HCEC 1CT (cell line): ENCODE data around the gene SHLD2.
A peak's percentile ranks its signal among the peaks of the same experiment; 100 is the strongest.
"Not testable (repeated sequence)": the region's sequence is repeated elsewhere in the genome, so short reads cannot be mapped to it uniquely, and the experiment has no call there.

Experiments used
- DNase-seq: peaks from one replicate; pipeline ENCODE4 v3.0.0-alpha.2; 2017

The SHLD2 gene

DNA sequence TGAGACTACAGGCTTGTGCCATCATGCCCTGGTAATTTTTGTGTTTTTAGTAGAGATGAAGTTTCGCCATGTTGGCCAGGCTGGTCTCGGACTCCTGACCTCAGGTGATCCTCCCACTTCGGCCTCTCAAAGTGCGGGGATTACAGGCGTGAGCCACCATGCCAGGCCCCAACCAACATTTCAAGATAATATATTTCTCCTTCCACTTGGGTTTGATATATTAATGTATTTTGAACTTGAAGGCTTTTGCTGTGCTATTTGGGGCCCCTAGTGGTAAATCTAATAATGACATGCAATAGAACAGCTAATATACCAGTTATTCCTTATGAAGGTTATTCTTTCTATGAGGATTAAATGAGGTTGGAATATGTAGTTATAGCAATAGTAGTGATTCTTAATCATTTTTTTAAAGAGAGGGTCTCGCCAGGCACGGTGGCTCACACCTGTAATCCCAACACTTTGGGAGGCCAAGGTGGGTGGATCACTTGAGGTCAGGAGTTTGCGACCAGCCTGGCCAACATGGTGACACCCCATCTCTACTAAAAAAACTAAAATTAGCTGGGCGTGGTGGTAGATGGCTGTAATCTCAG lies 54.1 kb downstream of the SHLD2 start:
- DNase-seq, result not testable (repeated sequence)

DNA sequence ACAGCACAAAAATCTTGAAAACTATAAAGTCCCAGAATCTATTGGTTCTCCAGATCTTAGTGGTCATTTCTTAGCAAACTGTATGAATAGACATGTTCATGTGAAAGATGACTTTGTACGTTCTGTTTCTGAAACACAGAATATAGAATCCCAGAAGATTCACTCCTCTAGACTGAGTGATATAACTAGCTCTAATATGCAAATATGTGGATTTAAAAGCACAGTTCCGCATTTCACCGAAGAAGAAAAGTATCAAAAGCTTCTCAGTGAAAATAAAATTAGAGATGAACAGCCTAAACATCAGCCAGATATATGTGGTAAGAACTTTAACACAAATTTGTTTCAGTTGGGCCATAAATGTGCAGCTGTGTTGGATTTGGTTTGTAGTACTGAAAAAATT lies 56.5 kb downstream of the SHLD2 start:
- DNase-seq, result not testable (repeated sequence)

DNA sequence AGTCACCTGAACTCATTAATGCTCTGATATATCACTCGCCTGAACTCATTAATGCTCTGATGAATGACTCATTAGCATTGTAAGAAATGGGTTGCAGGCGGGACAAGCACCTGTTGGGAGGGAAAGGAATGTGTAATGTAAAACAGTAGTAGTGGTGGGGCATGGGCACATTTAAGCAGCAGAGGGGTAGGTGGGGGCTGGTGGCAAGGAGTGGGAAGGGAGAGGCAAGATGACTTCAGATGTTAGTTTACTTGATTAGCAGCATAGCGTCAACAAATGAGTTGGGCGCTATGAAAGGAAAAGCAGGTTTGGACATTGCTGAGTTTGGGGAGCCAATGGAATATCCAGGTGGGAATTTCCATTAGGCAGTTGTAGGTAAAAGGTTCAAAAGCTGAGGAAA lies 61.8 kb downstream of the SHLD2 start:
- DNase-seq, result not testable (repeated sequence)

DNA sequence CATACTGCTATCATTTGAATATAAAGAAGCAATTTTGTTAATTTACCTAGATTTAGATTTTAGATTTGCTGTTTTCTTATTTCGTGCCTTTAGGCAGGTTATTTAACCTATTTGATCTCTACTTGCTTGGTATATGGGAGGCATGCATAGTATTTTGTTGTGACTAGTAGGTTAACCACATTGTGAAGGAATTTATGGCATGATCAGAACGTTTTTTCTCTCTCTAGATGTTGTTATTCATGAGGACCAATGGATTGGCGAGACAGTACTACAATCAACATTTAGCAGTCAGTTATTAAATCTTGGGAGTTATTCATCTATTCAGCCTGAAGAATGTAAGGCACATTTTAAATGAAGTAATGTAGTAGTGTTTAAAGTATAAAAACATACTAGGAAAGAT lies 62.8 kb downstream of the SHLD2 start:
- peak; percentile 52 for DNase-seq

DNA sequence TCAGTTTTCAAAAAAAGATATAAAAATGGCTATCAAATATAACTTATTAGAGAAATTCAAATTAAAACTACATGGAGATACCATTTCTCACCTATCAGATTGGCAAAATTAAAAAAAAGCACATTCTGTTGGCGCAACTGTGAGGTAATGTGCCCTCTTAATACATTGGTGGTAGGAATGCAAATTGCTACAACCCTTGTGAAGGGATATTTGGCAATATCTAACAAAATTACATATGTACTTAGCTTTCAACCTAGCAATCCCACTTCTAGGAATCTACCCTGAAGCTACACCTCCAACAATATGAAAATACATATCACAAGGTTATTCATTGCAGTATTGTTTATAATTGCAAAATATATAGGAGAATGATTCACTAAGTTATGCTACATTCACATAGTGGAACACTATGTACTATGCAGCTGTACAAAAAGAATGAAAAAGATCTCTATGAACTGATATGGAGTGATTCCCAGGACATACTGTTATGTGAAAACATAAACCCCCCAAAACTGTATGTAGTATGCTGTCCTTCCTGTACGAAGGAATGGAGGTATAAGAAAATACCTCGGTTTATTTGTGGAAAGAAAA lies 67.8 kb downstream of the SHLD2 start:
- DNase-seq, result peak; percentile 44

DNA sequence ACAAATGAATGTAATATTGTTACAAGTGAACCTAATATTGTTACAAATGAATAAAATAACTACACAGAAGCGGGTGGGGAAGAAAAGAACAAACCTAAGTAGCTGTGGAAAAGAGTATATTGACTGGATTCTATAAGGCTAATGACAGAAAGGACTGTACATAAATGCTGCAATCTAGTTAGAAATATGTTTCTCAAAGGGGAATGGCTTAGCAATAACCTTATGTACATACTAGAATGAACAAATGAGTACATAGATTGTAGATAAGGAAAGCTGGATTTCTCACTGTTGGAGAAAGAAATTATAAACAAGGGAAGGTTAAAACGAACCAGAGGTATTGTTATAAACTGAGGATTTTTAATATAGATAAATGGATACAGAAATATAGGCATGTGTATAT lies 68.4 kb downstream of the SHLD2 start:
- not testable (repeated sequence) for DNase-seq

DNA sequence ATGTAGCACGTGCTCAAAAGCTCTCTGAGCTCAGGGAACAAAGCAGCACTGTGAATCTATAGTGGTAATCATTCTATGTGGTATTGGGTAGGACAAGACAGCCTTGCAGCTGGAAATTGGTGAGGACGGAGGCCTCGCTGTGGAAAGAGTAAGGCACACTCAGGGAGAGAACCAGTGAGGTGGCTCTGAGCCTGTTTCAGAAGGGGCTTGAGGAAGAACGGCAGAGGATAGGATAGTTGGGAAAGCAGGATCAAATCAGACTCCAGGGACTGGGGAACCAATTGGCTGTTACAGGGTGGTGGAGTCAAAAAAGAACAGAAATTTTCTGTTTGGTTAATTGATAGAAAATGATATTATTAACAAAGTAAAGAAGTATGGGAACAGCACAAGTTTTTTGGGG lies 74.9 kb downstream of the SHLD2 start:
- not testable (repeated sequence) for DNase-seq

DNA sequence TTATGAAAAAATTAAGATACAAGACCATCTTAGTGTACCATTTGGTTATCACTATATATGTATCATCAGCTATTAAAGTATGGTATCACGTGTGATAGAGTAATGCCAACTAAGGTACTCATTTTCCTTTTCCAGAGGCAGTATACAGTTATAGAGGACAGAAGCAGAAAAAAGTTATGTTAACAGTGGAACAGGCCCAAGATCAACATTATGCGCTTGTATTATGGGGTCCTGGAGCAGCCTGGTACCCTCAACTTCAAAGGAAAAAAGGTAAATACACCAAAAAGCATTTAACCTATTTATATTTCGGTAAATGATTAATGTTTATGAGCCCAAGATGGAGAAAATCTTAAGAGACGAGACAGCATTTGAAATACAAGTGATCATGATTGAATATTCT lies 75.7 kb downstream of the SHLD2 start:
- not testable (repeated sequence) for DNase-seq

DNA sequence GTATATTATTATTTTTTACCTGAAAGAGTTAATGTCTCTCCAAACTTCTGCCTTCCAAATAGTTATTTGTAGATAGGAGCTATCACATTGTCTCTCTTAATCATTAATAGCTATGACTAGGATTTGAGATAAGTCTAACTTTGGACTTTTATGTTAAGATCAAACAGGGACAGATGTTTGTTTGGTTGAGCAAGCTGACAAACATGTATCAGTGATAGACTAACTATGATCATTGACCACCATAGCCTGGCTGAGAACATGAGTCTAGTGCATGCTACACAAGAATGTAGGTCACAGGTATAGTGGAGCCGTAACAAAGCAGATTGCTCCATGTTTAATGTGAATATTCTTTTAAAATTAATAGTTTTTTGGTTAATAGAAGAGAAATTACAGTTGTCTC lies 76.7 kb downstream of the SHLD2 start:
- DNase-seq, result not testable (repeated sequence)

DNA sequence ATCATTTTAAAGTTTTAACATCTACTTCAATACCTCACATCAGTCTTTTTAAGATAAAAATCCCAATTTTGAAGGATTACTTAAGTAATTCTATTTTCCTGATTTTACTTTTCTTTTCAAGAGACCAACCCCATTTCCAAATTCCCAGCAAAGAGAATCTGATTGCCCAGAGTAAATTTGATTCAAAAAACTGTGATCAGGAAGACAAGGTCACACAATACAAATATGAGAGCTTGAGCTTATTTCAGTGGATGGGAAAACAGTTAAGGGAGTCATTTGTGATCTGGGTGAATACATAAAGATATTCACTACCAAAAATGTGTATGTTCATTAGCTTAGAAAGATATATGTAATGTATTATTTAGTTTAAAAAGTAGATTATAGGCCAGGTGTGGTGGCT lies 77.2 kb downstream of the SHLD2 start:
- not testable (repeated sequence) for DNase-seq

DNA sequence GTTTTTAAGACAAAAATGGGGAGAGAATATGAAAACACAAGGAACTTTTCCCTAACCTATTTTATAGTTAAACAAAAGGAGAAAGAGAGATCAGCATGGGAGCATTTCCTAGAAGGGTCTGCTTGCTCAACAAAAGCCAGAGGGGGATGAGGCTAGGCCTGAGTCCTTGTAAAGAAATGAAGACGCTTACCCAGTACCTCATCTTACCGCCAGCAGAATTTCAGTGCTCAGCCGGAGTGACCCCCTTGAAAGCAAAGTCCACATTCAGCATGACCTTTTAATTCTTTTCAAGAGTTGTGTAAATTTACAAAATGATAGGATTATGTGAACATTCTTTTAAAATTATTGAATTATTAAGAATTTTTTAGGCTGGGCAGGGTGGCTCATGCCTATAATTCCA lies 82.6 kb downstream of the SHLD2 start:
- not testable (repeated sequence) for DNase-seq

DNA sequence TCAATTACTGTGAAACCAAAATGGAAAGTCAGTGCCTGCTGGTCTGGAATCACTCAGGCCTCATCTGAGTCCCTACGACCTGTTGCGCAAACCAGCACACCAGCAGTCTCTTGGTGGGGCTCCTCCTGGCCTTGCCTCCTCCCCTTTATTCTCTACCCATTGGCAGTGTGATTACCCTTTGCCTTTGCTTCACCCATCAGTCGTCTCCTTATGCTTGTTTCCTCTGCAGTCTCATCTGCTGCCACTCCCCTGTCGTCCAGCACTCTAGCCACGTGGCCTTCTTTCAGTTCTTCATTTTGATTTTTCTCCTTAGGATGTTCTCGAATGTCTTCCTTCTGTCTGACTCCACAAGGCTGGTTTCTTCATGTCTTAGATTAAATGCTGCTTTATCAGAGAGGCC lies 89.4 kb downstream of the SHLD2 start:
- DNase-seq, result not testable (repeated sequence)

DNA sequence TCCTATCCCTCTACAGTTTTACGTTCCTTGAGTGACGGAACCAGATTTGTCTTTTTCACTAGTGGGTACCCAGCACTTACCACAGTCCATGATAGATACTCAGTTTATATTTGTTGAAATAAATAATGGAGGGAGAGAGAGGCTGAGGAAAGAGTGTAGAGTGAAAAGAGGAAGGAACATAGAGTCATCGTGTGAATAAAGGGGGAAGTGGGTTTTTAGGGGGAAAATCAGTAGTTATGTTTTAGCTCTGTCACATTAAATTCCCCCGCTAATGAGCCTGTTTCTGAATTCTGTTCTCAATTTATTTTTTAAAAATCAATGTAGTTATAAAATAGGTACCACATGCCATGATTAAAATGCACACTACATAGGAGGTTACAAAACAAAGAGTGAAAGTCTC lies 91.0 kb downstream of the SHLD2 start:
- DNase-seq, result not testable (repeated sequence)

DNA sequence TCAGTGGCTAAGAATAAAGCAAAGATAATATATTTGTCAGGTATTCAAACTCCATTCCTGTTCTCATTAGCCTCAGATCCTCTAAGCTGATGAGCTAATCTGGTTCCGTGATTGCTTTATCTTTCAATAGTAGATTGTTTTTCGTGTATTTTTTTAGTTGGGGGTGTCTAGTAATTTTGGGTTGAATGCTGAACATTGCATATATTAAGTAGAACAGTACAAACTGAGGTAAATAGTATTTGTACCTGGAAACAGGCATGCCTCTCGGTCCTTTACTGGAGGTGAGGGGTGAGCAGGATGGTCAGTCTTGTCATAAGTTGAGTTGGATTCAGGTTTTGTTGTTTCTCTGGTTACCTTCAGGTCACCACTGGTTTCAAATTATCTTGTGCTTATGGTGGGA lies 92.6 kb downstream of the SHLD2 start:
- not testable (repeated sequence) for DNase-seq

DNA sequence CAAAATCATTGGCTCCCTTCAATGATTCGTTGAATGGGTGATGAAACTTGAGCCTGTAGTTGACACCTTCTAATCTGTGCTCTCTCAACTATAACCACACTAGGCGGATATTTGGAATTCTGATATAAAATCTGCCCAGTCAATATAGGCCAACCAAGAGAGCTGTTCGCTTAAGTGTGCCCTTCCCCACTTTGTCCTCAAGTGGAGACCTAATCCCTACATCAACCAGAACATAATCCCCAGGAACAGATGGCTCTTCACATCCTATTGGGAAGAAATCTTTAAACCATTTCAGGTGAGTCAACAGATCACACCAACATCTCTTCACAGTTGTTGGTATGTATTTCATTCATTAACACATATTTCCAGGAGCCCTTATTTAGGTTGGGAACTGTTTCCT lies 96.8 kb downstream of the SHLD2 start:
- DNase-seq, result not testable (repeated sequence)

DNA sequence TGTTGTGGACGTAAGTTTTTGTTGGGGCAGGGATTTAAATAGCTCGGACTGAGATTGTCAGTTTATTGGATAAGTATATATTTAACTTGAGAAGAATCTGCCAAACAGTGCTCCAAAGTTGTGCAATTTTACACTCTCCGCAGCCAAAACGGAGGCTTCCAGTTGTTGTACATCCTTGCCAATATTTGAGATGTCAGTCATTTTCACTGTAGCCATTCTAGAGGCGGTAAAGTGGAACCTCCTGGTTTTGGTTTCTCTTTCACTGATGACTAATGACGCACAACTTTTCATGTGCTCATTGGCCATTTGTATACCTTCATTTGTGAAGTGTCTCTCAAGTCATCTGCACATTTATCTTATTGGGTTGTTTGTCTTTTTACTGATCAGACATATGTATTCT lies 105.9 kb downstream of the SHLD2 start:
- DNase-seq, result peak; percentile 82

DNA sequence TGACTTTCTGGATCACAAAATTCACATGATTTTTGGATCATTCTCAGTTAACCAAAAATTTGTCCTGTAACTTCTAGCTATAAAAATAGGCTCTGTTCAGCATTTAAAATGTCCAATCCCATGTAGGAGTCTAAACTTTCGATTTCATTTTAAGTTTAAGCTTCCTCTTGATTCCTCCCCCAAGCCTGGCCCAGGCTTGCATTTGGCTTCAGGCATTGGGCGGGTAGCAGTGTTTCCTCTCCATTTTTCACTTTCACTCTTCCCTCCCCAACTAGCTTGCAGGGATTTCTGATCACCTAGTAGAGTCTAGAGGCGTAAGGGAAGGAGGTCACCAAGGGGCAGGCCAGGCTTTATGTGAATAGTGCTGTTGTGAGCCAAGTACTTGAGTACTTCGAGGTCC lies 109.8 kb downstream of the SHLD2 start:
- not testable (repeated sequence) for DNase-seq

DNA sequence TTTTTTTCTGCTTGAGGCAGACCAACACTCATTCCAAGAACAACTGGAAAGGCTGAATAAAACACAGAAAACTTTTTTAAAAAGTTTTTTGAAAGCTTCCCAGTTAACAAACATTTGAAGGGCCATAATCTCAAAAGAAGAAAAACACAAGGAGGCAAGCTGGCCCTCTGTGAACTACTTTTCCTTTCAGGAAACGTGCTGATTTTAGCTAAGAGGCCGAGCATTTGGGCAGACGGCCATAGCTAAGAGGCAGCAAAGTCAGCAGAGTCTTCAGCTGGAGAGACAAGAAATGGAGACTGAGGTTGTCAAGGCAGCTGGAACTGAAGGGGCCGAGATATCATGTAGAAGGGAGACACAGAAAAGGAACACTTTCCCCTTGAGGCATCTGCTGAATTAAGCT lies 111.9 kb downstream of the SHLD2 start:
- DNase-seq, result not testable (repeated sequence)

DNA sequence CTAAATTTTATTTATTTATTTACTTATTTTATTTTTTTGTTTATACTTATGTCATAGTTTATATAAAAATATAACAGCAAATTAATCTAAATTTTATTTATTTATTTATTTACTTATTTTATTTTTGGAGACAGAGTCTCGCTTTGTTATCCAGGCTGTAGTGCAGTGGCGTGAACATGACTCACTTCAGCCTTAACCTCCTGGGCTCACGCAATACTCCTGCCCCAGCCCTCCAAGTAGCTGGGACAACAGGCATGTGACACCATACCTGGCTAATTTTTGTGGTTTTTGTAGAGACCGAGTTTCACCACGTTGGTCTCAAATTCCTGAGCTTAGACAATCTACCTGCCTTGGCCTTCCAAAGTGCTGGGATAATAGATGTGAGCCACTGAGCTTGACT lies 115.3 kb downstream of the SHLD2 start:
- DNase-seq, result not testable (repeated sequence)

DNA sequence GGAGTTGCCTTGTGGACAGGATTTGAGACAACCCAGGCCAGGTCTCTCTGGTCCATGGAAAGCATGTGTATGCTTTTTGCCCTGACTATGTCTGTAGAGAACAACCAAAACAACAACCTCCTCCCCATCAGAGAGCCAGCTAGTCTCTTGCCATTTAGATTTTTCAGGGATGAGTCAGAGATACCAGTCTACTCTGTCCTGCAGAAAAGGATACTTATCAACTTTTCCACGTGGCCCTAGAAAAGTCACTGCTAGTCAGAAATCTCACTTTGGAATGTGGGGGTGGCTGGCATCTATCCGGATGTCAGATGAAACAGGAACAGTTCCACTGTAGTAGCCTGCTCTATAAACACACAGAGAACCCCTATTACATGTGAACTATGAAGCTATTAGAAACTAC lies 116.8 kb downstream of the SHLD2 start:
- DNase-seq, result peak; percentile 3

DNA sequence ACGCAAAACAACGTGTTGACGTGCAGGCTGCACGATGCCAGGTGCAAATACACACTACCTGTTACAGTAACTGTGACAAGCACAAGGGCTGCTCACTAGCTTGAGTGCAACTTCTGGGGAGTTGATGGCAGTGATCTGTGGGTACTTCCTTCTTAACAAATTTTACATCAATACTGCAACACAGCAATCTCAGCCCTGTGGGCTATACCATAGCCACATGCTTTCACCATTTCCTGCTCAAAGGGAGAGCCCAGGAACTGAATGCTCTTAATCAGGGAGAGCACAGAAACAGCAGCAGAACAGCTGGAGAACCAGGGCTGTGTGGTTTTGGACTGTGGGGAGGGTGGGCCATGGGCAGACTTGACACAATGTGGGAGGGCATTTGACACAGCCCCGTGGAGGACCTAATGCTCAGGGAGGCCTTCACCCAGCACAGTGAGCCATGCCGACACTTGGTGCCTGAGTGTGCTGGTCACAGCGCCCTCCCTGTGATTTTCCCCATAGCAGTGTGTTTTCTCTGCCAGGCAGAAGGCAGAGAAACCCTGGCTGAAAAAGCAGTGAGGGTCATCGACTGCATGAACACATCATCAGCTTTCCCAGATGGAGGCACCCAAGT lies 118.3 kb downstream of the SHLD2 start:
- DNase-seq, result not testable (repeated sequence)

DNA sequence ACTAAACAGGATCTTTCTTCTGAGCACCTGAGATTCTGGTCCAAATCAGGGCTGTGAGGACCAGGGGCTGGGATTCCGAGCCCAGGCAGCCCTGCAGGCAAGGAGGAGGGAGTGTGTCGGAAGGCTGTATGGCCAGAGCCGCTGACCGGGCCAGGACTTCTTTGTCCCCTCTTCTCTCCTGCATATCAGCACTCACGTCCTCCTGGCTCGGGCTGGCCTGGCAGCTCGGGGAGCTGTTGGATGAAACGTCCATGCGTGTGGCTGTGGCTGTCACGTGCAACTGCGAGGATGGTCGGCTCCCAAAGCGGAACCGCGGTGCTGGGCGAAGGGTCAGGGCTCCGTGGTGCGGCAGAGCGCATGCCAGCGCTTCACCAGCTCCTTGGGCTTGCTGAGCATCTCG lies 118.8 kb downstream of the SHLD2 start:
- not testable (repeated sequence) for DNase-seq

DNA sequence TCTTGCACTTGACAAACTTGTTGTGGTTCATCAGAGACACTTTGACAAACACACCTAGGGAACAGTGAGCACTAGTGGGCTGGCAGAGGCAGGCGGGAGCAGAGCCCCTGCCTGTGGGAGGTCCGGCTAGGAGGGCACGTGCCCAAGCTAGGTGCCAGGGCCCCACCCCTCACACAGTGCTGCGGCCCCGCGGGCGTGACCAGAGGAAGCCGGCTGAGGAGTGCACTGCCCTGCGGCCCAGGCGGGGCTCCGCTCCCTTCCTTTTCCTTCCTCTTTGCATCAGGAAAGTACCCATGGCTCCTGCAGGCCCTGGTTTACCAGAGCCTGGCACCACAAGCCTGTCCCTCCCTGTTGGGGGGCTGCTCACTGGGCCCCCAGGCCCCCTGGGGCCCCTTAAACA lies 121.1 kb downstream of the SHLD2 start:
- not testable (repeated sequence) for DNase-seq

DNA sequence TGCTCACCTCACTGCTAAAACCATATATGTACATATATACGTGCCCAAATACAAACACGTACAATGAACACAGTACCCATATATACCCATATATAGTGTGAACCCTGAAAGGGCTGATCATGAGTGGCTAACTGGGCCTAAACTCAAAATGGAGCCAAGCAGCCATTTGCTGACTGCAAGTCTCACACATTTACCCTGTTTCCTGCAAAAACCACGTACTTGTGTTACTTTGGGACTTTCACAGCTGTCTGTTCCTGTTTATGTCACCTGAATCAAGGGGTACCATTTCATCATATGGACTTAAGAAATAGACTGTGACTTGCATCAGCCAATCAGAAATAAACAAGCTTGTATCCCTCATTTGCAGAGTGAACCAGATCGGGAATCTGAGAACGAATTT lies 124.4 kb downstream of the SHLD2 start:
- DNase-seq, result not testable (repeated sequence)

DNA sequence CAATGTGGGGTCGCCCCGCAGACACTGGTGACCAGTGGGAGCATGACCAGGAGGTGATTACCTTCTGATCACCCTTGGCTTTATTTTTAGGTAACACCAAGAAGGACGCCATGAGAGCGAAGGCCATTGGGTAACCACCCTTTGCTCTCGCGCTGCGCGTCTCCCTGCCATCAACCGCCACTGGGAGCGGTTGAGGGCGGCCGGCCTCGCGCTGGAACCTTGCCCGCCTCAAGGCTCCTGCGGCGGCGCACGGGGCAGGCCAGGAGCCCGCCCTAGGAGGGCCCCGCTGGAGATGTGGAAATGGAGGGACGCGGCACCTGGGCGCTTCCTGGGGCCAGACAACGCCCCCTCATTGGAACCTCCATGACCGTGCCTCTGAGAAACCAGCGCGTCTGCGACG lies 127.8 kb downstream of the SHLD2 start:
- DNase-seq, result not testable (repeated sequence)
